GM11168 (cell line): ENCODE measurements around the gene NOS3.

Experiments used
- in situ Hi-C: fragments of 300-500 bp; cut with MboI; formaldehyde crosslinking; loops from one replicate; pipeline ENCODE4 v1.12.0; 2022; ENCODE audit warnings: low sequenced_read_pairs; ENCODE audit not compliant: unreplicated experiment

Gene NOS3

GRCh38 chr7:150997075-150997511 lies 6.3 kb downstream of the NOS3 start:
- in situ Hi-C loops: no loop called here

GRCh38 chr7:150997817-150998216 lies 7.0 kb downstream of the NOS3 start:
- in situ Hi-C loops: no loop called here

- in situ Hi-C loops: no loop called here
Observed at GRCh38 chr7:150998341-150998740, 7.5 kb downstream of the NOS3 start.

- in situ Hi-C loops: no loop called here
Observed at GRCh38 chr7:150999001-150999400, 8.2 kb downstream of the NOS3 start.

- in situ Hi-C loops: no loop called here
Observed at GRCh38 chr7:150999497-151000230, 8.8 kb downstream of the NOS3 start.

DNA sequence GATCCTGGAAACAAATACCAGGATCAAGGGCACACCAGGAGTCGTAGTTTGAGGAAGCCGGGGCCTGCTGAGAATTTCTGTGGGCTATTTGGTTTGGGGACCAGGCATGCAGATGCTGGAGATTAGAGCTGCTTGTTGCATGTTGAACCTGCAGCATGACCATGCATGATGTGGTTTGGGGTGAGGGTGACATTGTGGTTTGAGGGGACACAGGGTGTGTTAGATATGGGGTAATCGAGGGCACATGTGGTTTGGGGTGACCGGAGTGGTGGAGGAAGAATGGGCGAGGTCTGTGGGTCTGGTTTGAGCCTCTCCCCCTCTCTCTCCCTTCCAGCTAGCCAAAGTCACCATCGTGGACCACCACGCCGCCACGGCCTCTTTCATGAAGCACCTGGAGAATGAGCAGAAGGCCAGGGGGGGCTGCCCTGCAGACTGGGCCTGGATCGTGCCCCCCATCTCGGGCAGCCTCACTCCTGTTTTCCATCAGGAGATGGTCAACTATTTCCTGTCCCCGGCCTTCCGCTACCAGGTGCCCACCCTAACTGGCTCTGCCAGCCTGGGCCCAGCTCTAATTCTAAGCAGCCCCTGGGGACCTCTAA lies 10.2 kb downstream of the NOS3 start:
- in situ Hi-C loops: no loop called here

DNA sequence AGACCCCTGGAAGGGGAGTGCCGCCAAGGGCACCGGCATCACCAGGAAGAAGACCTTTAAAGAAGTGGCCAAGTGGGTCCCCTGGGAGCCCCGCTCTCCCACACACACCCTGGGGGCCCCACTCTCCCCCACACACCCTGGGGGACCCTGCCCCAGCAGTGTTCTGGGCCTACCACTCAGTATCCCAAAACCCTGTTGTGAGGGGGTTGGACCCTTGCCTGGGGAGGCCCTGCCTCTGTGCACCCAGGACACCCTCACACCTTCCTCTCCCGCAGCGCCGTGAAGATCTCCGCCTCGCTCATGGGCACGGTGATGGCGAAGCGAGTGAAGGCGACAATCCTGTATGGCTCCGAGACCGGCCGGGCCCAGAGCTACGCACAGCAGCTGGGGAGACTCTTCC lies 10.7 kb downstream of the NOS3 start:
- in situ Hi-C loops: no loop called here

DNA sequence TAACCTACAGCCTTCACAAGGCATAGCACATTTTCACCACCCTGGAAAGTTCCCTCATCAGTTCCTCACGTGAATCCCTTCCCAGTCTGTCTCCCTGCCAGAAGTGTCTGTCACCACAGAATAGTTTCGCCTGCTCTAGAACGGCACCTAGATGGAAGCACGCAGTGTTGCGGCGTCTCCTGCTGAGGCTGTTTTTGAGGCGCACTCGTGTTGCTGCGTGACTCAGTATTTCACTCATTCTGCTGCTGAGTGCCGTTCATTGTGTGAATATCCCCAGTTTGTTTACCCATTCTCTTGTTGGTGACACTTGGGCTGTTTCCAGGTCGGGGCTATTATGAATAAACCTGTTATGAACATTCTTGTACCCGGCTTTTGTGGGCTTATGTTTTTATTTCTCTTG lies 12.8 kb downstream of the NOS3 start:
- in situ Hi-C loops: no loop called here

- in situ Hi-C loops: no loop called here
Observed at GRCh38 chr7:151005566-151005965, 14.7 kb downstream of the NOS3 start.

- in situ Hi-C loops: no loop called here
Observed at GRCh38 chr7:151006590-151007300, 15.9 kb downstream of the NOS3 start.

GRCh38 chr7:151007469-151007898 lies 16.7 kb downstream of the NOS3 start:
- in situ Hi-C loops: no loop called here

DNA sequence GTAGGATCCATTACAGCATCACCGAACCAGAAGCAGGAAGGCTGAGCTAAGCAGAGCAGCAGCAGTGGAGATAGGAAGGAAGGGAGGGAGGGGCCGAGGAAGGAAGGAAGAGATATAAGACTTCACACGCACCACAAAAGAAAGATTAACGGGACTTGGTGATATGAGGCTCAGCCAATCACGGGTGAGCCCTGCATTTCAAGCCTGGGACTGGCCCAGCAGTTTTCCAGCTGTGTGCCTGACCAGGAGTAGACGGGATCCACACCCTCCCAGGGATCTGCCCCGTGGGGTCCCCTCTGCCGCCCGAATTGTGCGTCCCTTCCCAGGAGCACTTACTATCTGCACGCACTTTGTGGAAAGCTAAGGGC lies 17.3 kb downstream of the NOS3 start:
- in situ Hi-C loops: no loop called here

DNA sequence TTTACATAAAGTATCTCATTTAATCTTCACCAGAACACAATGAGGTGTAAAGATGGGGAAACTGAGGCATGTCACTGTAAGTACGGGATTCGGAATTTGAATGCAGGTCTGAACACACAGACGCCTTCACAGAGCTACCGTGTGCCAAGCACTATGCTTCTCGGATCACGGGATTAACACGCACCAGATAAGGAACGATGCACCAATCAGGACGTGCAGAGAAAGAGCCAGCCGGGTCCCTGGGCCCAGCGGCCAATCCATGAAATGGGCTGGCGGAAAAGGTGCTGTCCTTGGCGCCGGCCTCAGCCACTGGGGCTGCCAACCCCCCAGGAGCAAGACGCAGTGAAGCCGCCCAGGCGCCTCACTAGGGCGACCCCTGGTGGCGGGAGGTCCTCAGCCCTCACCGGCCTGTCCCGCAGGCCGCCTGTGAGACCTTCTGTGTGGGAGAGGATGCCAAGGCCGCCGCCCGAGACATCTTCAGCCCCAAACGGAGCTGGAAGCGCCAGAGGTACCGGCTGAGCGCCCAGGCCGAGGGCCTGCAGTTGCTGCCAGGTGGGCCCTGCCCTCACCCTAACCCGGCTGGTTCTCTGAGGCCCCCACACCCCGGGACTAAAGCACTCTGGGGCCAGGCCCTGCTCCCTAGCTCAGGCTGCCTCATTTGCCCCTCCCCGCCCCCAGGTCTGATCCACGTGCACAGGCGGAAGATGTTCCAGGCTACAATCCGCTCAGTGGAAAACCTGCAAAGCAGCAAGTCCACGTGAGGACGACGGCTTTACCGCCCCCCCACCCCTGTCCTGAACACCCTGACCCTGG lies 17.9 kb downstream of the NOS3 start:
- in situ Hi-C loops: no loop called here

DNA sequence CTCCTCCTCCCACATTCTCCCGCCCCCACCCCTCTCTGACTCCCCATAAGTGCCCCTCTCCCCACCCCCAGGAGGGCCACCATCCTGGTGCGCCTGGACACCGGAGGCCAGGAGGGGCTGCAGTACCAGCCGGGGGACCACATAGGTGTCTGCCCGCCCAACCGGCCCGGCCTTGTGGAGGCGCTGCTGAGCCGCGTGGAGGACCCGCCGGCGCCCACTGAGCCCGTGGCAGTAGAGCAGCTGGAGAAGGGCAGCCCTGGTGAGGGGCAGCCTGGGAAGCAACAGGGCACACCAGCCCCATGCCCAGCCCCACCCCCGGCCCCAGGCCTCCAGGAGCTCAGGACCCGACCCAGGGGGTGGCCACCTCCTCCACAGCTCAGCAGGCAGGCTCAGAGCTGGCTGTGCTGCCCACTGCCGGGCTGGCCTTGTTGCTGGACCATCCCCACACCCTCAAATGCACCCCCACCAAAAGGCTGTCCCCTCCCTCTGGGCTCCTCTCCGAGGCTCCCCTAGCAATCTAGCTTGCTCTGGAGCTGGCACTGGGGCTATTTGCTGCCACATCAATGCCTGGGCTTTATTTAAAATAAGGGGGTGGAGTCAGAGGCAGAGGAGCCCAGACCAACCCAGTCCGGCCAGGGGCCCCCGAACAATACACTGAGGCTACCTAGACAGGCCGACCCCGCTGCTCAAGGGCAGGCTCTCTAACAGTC lies 18.7 kb downstream of the NOS3 start:
- in situ Hi-C loops: loop anchor here (10.0 kb wide), 1 partner anchor 105 kb away; no protein-coding TSS in a partner anchor

- in situ Hi-C loops: loop anchor here (10.0 kb wide), 1 partner anchor 105 kb away; no protein-coding TSS in a partner anchor
Observed at GRCh38 chr7:151010037-151010306, 19.2 kb downstream of the NOS3 start.

- in situ Hi-C loops: loop anchor here (10.0 kb wide), 1 partner anchor 106 kb away; no protein-coding TSS in a partner anchor
Observed at GRCh38 chr7:151010307-151011096, 19.7 kb downstream of the NOS3 start.

DNA sequence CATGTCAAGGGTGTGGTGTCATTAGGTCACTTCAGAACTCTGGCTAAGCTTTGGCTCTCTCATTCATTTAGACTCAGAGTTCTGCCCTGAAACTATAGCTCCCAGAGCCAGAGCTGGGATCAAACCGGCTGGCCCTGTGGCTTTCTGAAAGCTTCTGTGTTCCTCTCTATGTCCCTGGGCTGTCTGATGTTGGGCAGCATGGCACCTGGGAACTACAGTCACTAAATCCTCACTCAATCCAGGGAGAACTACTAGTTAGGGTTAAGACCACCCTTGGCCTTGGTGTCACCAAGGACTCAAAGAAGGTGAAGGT lies 20.2 kb downstream of the NOS3 start:
- in situ Hi-C loops: loop anchor here (10.0 kb wide), 1 partner anchor 106 kb away; no protein-coding TSS in a partner anchor

DNA sequence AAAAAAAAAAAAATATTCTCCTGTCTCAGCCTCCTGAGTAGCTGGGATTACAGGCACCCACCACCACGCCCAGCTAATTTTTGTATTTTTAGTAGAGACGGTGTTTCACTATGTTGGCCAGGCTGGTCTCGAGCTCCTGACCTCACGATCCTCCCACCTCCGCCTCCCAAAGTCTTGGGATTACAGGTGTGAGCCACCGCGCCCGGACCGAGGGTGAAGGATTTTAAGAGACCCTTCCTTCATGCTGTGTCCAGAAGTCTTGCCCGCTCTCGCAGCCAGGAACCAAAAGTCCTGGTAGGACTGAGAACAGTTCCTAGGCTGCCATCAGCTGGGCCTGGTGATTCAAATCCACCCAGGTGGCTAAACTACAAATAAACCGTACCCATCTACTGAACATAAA lies 20.8 kb downstream of the NOS3 start:
- in situ Hi-C loops: loop anchor here (10.0 kb wide), 1 partner anchor 107 kb away; no protein-coding TSS in a partner anchor

- in situ Hi-C loops: loop anchor here (10.0 kb wide), 1 partner anchor 107 kb away; no protein-coding TSS in a partner anchor
Observed at GRCh38 chr7:151012031-151012692, 21.3 kb downstream of the NOS3 start.
